K562 (cell line): Measurements from ENCODE around the gene ERLIN1. TPM values are rescaled to one million over a fixed set of nuclear protein-coding genes. Genes with fewer than 3 reads are reported as not detected.

ENCODE experiments used
- ATAC-seq: fragments of 200-7000 bp; cut with Tn5 transposase; 3 replicates; pipeline ENCODE4 v1.9.1; 2020; ENCODE audit warnings: moderate library complexity
- BruUV-seq: library from RNA; stranded (reverse); fragments of 400-500 nt; replicated peaks from 2 replicates; lab custom pipeline; 2021; lab: Mats Ljungman, UMichigan
- CTCF ChIA-PET: fragments of 300-600 bp; formaldehyde crosslinking; extraction: SDS; loops from one replicate; lab custom pipeline; 2021; ENCODE audit warnings: low intra/inter-chr PET ratio; lab: Yijun Ruan, JAX
- POLR2A ChIA-PET: fragments of 300-600, 350-650 bp; sonication (Branson Sonifier 250); formaldehyde crosslinking; extraction: SDS; loops from one replicate; lab custom pipeline; 2021; ENCODE audit warnings: antibody characterized with exemption, inconsistent platforms; lab: Yijun Ruan, JAX
- DNase-seq, 4 experiments: peaks; one replicate each; pipeline versions ENCODE4 v3.0.0 to v3.0.0-alpha.2; 2011 to 2018; ENCODE audit warnings: low spot score in 3 of 4, mixed read lengths in 3 of 4; ENCODE audit errors: extremely low read depth in 1 of 4
- FAIRE-seq: peaks from 2 replicates; lab custom pipeline; 2011; peaks lifted over from hg19 to GRCh38; lab: Jason Lieb, UNC
- H2AFZ ChIP-seq: 2 replicates; pipeline ENCODE4 v1.6.0; 2011; ENCODE audit warnings: low read depth, low read length, control low read depth, inconsistent platforms
- H3K27ac ChIP-seq: fragments of 200-600 bp; 3 replicates; pipeline ENCODE4 v1.8.0; 2011; ENCODE audit warnings: low read depth, mild to moderate bottlenecking, control low read depth, inconsistent platforms, low read length, moderate library complexity, mixed read lengths; ENCODE audit errors: extremely low read depth
- H3K27me3 ChIP-seq, 2 experiments: fragments of 300-600 bp in 1 of 2; 2 replicates in 1 of 2; 3 replicates in 1 of 2; pipeline versions ENCODE4 v1.6.0 to v1.8.0; 2011; ENCODE audit warnings: inconsistent platforms in 2 of 2, low read length in 2 of 2, mild to moderate bottlenecking in 1 of 2, mixed read lengths in 1 of 2, moderate library complexity in 1 of 2; ENCODE audit not compliant: control insufficient read depth in 2 of 2, insufficient read depth in 2 of 2
- H3K36me3 ChIP-seq: fragments of 300-600 bp; 3 replicates; pipeline ENCODE4 v1.8.0; 2011; ENCODE audit warnings: mild to moderate bottlenecking, low read length, inconsistent platforms; ENCODE audit not compliant: control insufficient read depth, insufficient read depth
- H3K4me1 ChIP-seq, 2 experiments: fragments of 200-600 bp in 1 of 2; replicated peaks in 1 of 2; 2 replicates in 1 of 2; 3 replicates in 1 of 2; pipeline versions ENCODE4 v1.5.1 to v1.8.0; 2011; ENCODE audit warnings: inconsistent platforms in 2 of 2, low read length in 2 of 2, mild to moderate bottlenecking in 1 of 2, mixed read lengths in 1 of 2, moderate library complexity in 1 of 2; ENCODE audit not compliant: control insufficient read depth in 2 of 2, insufficient read depth in 2 of 2
- H3K4me2 ChIP-seq: 2 replicates; pipeline ENCODE4 v1.6.1; 2011; ENCODE audit warnings: low read length, control low read depth, inconsistent platforms, mixed read lengths; ENCODE audit not compliant: insufficient read depth
- H3K4me3 ChIP-seq: fragments of 200-600 bp; sonication (generic), shearing (Covaris generic); 2 replicates; pipeline ENCODE4 v1.5.1; 2016; ENCODE audit warnings: control low read depth, inconsistent platforms
- H3K79me2 ChIP-seq: fragments of 200-600 bp; 3 replicates; pipeline ENCODE4 v1.8.0; 2011; ENCODE audit warnings: low read length, inconsistent platforms; ENCODE audit not compliant: control insufficient read depth, insufficient read depth
- H3K9ac ChIP-seq, 2 experiments: 2 replicates each; pipeline versions ENCODE4 v1.6.0 to v1.6.1; 2011; ENCODE audit warnings: low read depth in 2 of 2, low read length in 2 of 2, control low read depth in 1 of 2, inconsistent platforms in 1 of 2, mild to moderate bottlenecking in 1 of 2, mixed read lengths in 1 of 2; ENCODE audit not compliant: insufficient read depth in 1 of 2
- H3K9me1 ChIP-seq: one replicate; pipeline ENCODE4 v1.6.0; 2011; ENCODE audit warnings: inconsistent platforms, mild to moderate bottlenecking, low read length, moderate library complexity; ENCODE audit not compliant: control insufficient read depth, insufficient read depth
- H3K9me3 ChIP-seq: replicated peaks from 2 replicates; pipeline ENCODE4 v1.5.1; 2011; ENCODE audit warnings: low read depth, low read length, inconsistent platforms; ENCODE audit not compliant: control insufficient read depth, insufficient read depth
- H4K20me1 ChIP-seq: replicated peaks from 2 replicates; pipeline ENCODE4 v1.6.1; 2011; ENCODE audit warnings: low read length, inconsistent platforms, mixed read lengths; ENCODE audit not compliant: control insufficient read depth, insufficient read depth
- ARID3B ChIP-seq: fragments of 250-450 bp; sonication (Bioruptor Pico); IDR thresholded peaks from 2 replicates; pipeline ENCODE4 v1.4.0; 2020; ENCODE audit warnings: borderline replicate concordance
- ATF4 ChIP-seq: fragments of 450-650 bp; formaldehyde crosslinking; IDR thresholded peaks from 2 replicates; pipeline ENCODE4 v1.4.0; 2022; ENCODE audit warnings: mild to moderate bottlenecking, moderate library complexity
- CTCF ChIP-seq, 3 experiments: IDR thresholded peaks in 2 of 3; conservative IDR thresholded peaks in 1 of 3; 2 replicates each; pipeline ENCODE4 v1.5.1; 2011 to 2012; ENCODE audit warnings: low read length in 3 of 3, mild to moderate bottlenecking in 3 of 3, control low read depth in 2 of 3, improper control_type of control experiment in 1 of 3, inconsistent platforms in 1 of 3, low read depth in 1 of 3, mixed read lengths in 1 of 3, moderate library complexity in 1 of 3; ENCODE audit not compliant: insufficient read depth in 2 of 3
- E4F1 ChIP-seq: fragments of 250-450 bp; sonication (Bioruptor Pico); IDR thresholded peaks from 2 replicates; pipeline ENCODE4 v1.5.0; 2021; ENCODE audit warnings: mild to moderate bottlenecking, borderline replicate concordance
- GATAD2A ChIP-seq: fragments of 450-650 bp; IDR thresholded peaks from 2 replicates; pipeline ENCODE4 v1.6.1; 2017
- HDAC3 ChIP-seq: fragments of 450-650 bp; IDR thresholded peaks from 2 replicates; pipeline ENCODE4 v1.6.1; 2018; ENCODE audit warnings: borderline replicate concordance, mild to moderate bottlenecking, moderate library complexity; ENCODE audit not compliant: partially characterized antibody
- HMG20A ChIP-seq: fragments of 450-650 bp; formaldehyde crosslinking; conservative IDR thresholded peaks from 2 replicates; pipeline ENCODE4 v1.4.0; 2020; ENCODE audit warnings: mild to moderate bottlenecking, mixed read lengths
- MAFF ChIP-seq: IDR thresholded peaks from 2 replicates; pipeline ENCODE4 v1.6.1; 2012; ENCODE audit warnings: low read length, improper control_type of control experiment
- SMARCC2 ChIP-seq: fragments of 450-650 bp; IDR thresholded peaks from 2 replicates; pipeline ENCODE4 v1.6.1; 2017; ENCODE audit warnings: antibody characterized with exemption, moderate library complexity, mild to moderate bottlenecking, low read depth
- TCF7 ChIP-seq: sonication (generic); IDR thresholded peaks from 2 replicates; pipeline ENCODE4 v1.6.1; 2016; ENCODE audit warnings: antibody characterized with exemption, borderline replicate concordance
- ZBTB43 ChIP-seq: sonication (generic); formaldehyde crosslinking; IDR thresholded peaks from 2 replicates; pipeline ENCODE4 v1.8.0; 2023; ENCODE audit warnings: mild to moderate bottlenecking, missing genetic modification reagents
- ZNF75A ChIP-seq: fragments of 450-650 bp; formaldehyde crosslinking; IDR thresholded peaks from 2 replicates; pipeline ENCODE4 v1.4.0; 2020; ENCODE audit warnings: mild to moderate bottlenecking
- WGBS: fragments of 100-300 bp; shearing (Covaris generic); methylation state at CpG from one replicate; pipeline ENCODE4 v1.1.6; 2016; ENCODE audit warnings: low coverage, mixed read lengths; ENCODE audit not compliant: insufficient coverage; ENCODE audit errors: missing lambda C conversion rate; 5-methylcytosine and 5-hydroxymethylcytosine counted together
- in situ Hi-C: fragments of 300-500 bp; cut with MboI; formaldehyde crosslinking; loops from 4 replicates; pipeline ENCODE4 v1.15.0; 2018; ENCODE audit warnings: inconsistent platforms, mixed read lengths
- intact Hi-C: fragments of 100-400 bp; cut with micrococcal nuclease; formaldehyde crosslinking; loops from 2 replicates; pipeline ENCODE4 v1.14.2; 2022
- polyA plus RNA-seq, 8 experiments: library from polyadenylated mRNA; depleted of rRNA in 4 of 8; stranded (reverse) in 5 of 8; unstranded in 3 of 8; fragments of >200 nt; fragmentation: Nextera tagmentation in 2 of 8; fragmentation: Illumina TruSeq in 1 of 8; extraction: Ambion mirVana in 2 of 8; extraction: Trizol in 1 of 8; gene quantifications; 2 replicates each; pipeline versions ENCODE4 v1.2.1 to v1.2.3, GENCODE V29; 2011 to 2014; ENCODE audit warnings: inconsistent platforms in 1 of 8, missing spikeins in 1 of 8
- total RNA-seq, 7 experiments: library from RNA; depleted of rRNA in 6 of 7; stranded (reverse); fragments of >200 nt in 6 of 7; fragmentation: Illumina TruSeq in 2 of 7; extraction: Trizol in 2 of 7; gene quantifications; 2 replicates each; pipeline versions ENCODE4 v1.2.1 to v1.2.3, GENCODE V29; 2011 to 2021; ENCODE audit warnings: low replicate concordance in 1 of 7

The ERLIN1 gene
- total and polyA plus RNA-seq, 9 of the 15 experiments (the other 6 are each of a cell fraction or from before 2014, with no cell fraction given) = 9.8 to 26.8 (median 15.5) TPM

GRCh38 chr10:100138921-100139496 is 46.8 kb downstream of the ERLIN1 start:
- Histone ChIP-seq H3K4me1 (no peaks in the 10 kb centered on the region), H3K4me3 (no peak overlapping the region), H4K20me1 (no peaks in the 10 kb centered on the region), H2AFZ (no peak overlapping the region), H3K4me2 (no peak overlapping the region), H3K9ac (no peak overlapping the region), H3K36me3 (no peaks in the 10 kb centered on the region), H3K79me2 (no peaks in the 10 kb centered on the region), H3K27ac (no peak overlapping the region), H3K27me3 (peaks cover 3 to 25% of the 10 kb centered on the region in 2 experiments; a peak in 3 of 5 replicates), H3K9me1 (no peaks in the 10 kb centered on the region), H3K9me3 (no peaks in the 10 kb centered on the region)
- FAIRE-seq (no peak), ATAC-seq (no peak), DNase-seq (no peak)
- POLR2A ChIA-PET = interaction anchor here (0.5 kb wide), 1 partner anchor 209 kb away, joined by 3 read pairs; no protein-coding TSS in a partner anchor
- CTCF ChIA-PET = no interaction called here
- in situ Hi-C loops = no loop called here
- intact Hi-C loops = no loop called here
- BruUV-seq = no TSS peak
- WGBS = 0% methylated on average over 6 of the region's 7 CpGs
- TF ChIP-seq HDAC3 (no peak), ZBTB43 (no peak), CTCF (IDR thresholded peaks at IDR 0.05 in 2 of 3, conservative IDR thresholded peaks at IDR 0.05 in 1 of 3; ENCODE audit: insufficient read depth in 2 of 3, low read depth in 1 of 3, low read length in 3 of 3) (no peak), HMG20A (CRISPR knock-in tag) (no peak), TCF7 (no peak), E4F1 (CRISPR knock-in tag) (no peak), ATF4 (no peak), MAFF (no peak), SMARCC2 (no peak), ZNF75A (CRISPR knock-in tag) (no peak), ARID3B (no peak), GATAD2A (no peak)
